Measurements from ENCODE around the gene MED29.

MED29 gene

GRCh38 chr19:39413272-39413910, 22.2 kb downstream of the MED29 start:
- TF ChIP-seq POLR2AphosphoS5 (IDR thresholded peaks at IDR 0.05; ENCODE audit: low read depth, low read length) = no peak
- no peak for TF ChIP-seq SIN3A (IDR thresholded peaks at IDR 0.05; ENCODE audit: borderline replicate concordance, insufficient read depth, low read length)
- no peak for TF ChIP-seq TAF1 (IDR thresholded peaks at IDR 0.05; ENCODE audit: borderline replicate concordance, insufficient read depth, low read length)
- no peak for TF ChIP-seq REST (IDR thresholded peaks at IDR 0.05; ENCODE audit: insufficient read depth in 1 of 2, low read depth in 2 of 2, low read length in 2 of 2)
- no peak for TF ChIP-seq FOXP2 (optimal IDR thresholded peaks at IDR 0.05; ENCODE audit: borderline replicate concordance, extremely low read depth, extremely low read length, insufficient read depth)

GRCh38 chr19:39413911-39414608, 22.9 kb downstream of the MED29 start:
- TF ChIP-seq TAF1 (IDR thresholded peaks at IDR 0.05; ENCODE audit: borderline replicate concordance, insufficient read depth, low read length) (no peak), POLR2AphosphoS5 (IDR thresholded peaks at IDR 0.05; ENCODE audit: low read depth, low read length) (no peak), REST (IDR thresholded peaks at IDR 0.05; ENCODE audit: insufficient read depth in 1 of 2, low read depth in 2 of 2, low read length in 2 of 2) (no peak), SIN3A (IDR thresholded peaks at IDR 0.05; ENCODE audit: borderline replicate concordance, insufficient read depth, low read length) (no peak), FOXP2 (optimal IDR thresholded peaks at IDR 0.05; ENCODE audit: borderline replicate concordance, extremely low read depth, extremely low read length, insufficient read depth) (no peak)

- TF ChIP-seq REST (IDR thresholded peaks at IDR 0.05; ENCODE audit: insufficient read depth in 1 of 2, low read depth in 2 of 2, low read length in 2 of 2) (no peak), SIN3A (IDR thresholded peaks at IDR 0.05; ENCODE audit: borderline replicate concordance, insufficient read depth, low read length) (no peak)
These were observed 24.2 kb downstream of the MED29 start for GRCh38 chr19:39415111-39416046.

- no peak for TF ChIP-seq FOXP2 (optimal IDR thresholded peaks at IDR 0.05; ENCODE audit: borderline replicate concordance, extremely low read depth, extremely low read length, insufficient read depth)
- no peak for TF ChIP-seq TAF1 (IDR thresholded peaks at IDR 0.05; ENCODE audit: borderline replicate concordance, insufficient read depth, low read length)
These were observed 25.3 kb downstream of the MED29 start for GRCh38 chr19:39416152-39417120.
